Measurements from ENCODE around the gene IVL.

IVL gene

DNA sequence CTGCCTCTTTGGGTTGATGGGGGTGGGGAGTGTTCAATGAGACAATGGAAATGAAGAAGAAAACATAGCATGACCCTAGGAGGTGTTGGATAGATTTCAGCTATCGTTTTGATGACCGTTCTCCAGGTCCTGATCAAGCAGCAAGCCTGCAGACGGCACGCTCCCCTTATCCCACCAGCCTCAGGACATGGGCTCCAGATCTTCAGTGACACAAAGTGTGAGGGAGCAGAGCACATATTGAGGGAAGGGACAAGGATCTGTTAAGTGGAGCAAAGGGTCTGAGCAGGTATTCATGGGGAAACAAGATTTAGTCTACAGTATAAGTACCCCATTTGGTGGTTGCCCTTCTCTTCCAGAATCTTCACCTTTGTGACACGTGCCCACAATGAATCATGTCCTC, 43.4 kb downstream of the IVL start:
- TF ChIP-seq, protein P1, sequence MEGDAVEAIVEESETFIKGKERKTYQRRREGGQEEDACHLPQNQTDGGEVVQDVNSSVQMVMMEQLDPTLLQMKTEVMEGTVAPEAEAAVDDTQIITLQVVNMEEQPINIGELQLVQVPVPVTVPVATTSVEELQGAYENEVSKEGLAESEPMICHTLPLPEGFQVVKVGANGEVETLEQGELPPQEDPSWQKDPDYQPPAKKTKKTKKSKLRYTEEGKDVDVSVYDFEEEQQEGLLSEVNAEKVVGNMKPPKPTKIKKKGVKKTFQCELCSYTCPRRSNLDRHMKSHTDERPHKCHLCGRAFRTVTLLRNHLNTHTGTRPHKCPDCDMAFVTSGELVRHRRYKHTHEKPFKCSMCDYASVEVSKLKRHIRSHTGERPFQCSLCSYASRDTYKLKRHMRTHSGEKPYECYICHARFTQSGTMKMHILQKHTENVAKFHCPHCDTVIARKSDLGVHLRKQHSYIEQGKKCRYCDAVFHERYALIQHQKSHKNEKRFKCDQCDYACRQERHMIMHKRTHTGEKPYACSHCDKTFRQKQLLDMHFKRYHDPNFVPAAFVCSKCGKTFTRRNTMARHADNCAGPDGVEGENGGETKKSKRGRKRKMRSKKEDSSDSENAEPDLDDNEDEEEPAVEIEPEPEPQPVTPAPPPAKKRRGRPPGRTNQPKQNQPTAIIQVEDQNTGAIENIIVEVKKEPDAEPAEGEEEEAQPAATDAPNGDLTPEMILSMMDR (conservative IDR thresholded peaks at IDR 0.05; ENCODE audit: low read depth) = no peak
- no peak for DNase-seq (ENCODE audit: low spot score)
- no peak overlapping the region for H3K27ac ChIP-seq
- CTCF ChIA-PET = no interaction called here
- POLR2A ChIA-PET (ENCODE audit: low non-redundant PET) = interaction anchor here (0.6 kb wide), 1 partner anchor 321 kb away, joined by 3 read pairs; no protein-coding TSS in a partner anchor

DNA sequence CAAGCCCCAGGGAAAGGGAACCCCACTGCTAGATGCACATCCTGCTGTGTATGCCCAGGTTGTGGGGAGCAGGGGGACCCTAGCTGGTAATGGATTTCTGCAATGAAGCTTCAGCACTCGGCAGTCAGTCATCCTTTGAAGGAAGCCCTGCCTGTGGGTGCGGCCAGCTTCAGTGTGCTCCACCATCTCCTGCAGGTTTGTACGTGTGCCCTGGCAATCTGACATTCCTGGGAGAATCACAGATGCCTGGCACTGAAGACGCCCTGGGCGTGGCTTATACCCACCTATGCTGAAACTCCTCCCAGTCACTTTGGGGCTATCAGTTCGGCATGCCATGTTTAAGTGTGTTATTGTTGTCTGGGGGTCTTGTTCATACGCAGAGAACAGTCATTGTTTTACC, 45.4 kb downstream of the IVL start:
- POLR2A ChIA-PET (ENCODE audit: low non-redundant PET) = interaction anchor here (0.6 to 1.1 kb wide), 2 partner anchors 14 to 34 kb away, joined by 3 read pairs; no protein-coding TSS in a partner anchor
- DNase-seq (ENCODE audit: low spot score) = peak; percentile 91
- H3K27ac ChIP-seq = peak overlapping the region; percentile 86
- CTCF ChIA-PET = interaction anchor here (0.6 to 2.2 kb wide), 8 partner anchors 9 to 395 kb away, joined by 3 to 8 read pairs (median 5); partner anchors contain the start of gene SPRR2B
- TF ChIP-seq, protein P1 (conservative IDR thresholded peaks at IDR 0.05; ENCODE audit: low read depth) = no peak

DNA sequence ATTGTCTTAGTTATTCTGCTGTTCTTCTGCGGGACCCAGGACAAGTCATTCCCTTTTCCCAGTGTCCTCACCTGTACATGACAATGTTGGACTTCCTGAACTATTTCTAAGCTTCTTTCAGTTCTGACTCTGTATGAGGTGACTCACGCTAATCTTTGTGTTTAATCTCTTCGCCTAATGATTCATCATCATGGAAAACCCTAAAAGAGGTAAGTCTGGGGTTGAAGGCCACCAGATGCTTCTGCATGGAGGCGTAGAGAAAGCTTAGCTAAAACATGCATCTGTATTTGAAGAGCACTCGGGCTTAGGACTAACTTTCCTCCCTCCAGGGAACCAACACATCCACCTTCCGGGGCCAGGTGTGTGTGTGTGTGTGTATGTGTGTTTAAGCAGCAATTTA, 46.1 kb downstream of the IVL start:
- H3K27ac ChIP-seq = peak overlapping the region; percentile 86
- POLR2A ChIA-PET (ENCODE audit: low non-redundant PET) = interaction anchor here (0.6 to 1.1 kb wide), 2 partner anchors 14 to 34 kb away, joined by 3 read pairs; no protein-coding TSS in a partner anchor
- DNase-seq (ENCODE audit: low spot score) = peak; percentile 89
- TF ChIP-seq, protein P1 (conservative IDR thresholded peaks at IDR 0.05; ENCODE audit: low read depth) = no peak
- CTCF ChIA-PET = interaction anchor here (0.6 to 2.2 kb wide), 6 partner anchors 8 to 238 kb away, joined by 3 to 8 read pairs (median 6); no protein-coding TSS in a partner anchor

GRCh38 chr1:152957561-152957960, 49.2 kb downstream of the IVL start:
- no peak for DNase-seq (ENCODE audit: low spot score)
- no peak overlapping the region for H3K27ac ChIP-seq
- TF ChIP-seq, protein P1 (conservative IDR thresholded peaks at IDR 0.05; ENCODE audit: low read depth) = no peak
- CTCF ChIA-PET = interaction anchor here (0.6 kb wide), 1 partner anchor 8 kb away, joined by 3 read pairs; no protein-coding TSS in a partner anchor
- POLR2A ChIA-PET (ENCODE audit: low non-redundant PET) = no interaction called here

DNA sequence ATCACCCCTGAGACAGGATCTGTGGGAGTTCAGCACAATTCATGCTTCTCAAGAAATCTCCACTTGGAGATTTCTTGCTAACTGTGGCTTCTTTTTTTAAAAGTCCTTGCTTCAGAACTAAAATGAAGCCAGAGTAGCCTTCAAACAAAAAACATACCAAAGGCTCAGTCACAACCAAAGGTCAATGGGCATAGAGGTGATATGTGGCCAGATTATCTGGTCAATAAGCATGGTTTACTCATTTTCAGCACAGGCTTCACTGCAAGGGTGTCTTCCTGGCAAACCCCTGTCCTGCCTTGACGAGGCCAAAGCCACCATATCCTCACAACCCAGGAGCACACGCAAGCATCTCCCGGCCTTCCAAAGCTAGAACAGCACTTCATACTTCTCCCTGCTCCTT, 50.9 kb downstream of the IVL start:
- H3K27ac ChIP-seq = no peak overlapping the region
- no peak for DNase-seq (ENCODE audit: low spot score)
- ChIA-PET POLR2A (ENCODE audit: low non-redundant PET) (no interaction called here), CTCF (no interaction called here)
- TF ChIP-seq, protein P1 (conservative IDR thresholded peaks at IDR 0.05; ENCODE audit: low read depth) = no peak

GRCh38 chr1:152959801-152960451, 51.6 kb downstream of the IVL start:
- CTCF ChIA-PET = interaction anchor here (0.8 kb wide), 1 partner anchor 761 kb away, joined by 3 read pairs; no protein-coding TSS in a partner anchor
- TF ChIP-seq, protein P1 (conservative IDR thresholded peaks at IDR 0.05; ENCODE audit: low read depth) = no peak
- no peak for DNase-seq (ENCODE audit: low spot score)
- POLR2A ChIA-PET (ENCODE audit: low non-redundant PET) = no interaction called here
- no peak overlapping the region for H3K27ac ChIP-seq
